DND-41 (cell line): ENCODE data around the gene CACUL1.
"Not testable (repeated sequence)": the region's sequence is repeated elsewhere in the genome, so short reads cannot be mapped to it uniquely, and the experiment has no call there.

Source experiments
- ATAC-seq: fragments of 200-7000 bp; cut with Tn5 transposase; 3 replicates; pipeline ENCODE4 v1.9.1; 2021; ENCODE audit warnings: low read depth; ENCODE audit not compliant: insufficient read depth
- DNase-seq: peaks from one replicate; pipeline ENCODE4 v3.0.0-alpha.2; 2020
- H2AFZ ChIP-seq: 2 replicates; pipeline ENCODE4 v1.6.0; 2012; ENCODE audit warnings: low read depth, low read length
- H3K27ac ChIP-seq: 2 replicates; pipeline ENCODE4 v1.5.1; 2012; ENCODE audit warnings: low read length, inconsistent platforms
- H3K27me3 ChIP-seq: fragments of 200-600 bp; sonication (generic); 2 replicates; pipeline ENCODE4 v1.6.0; 2012; ENCODE audit warnings: low read length, mild to moderate bottlenecking, inconsistent platforms; ENCODE audit not compliant: insufficient read depth, poor library complexity
- H3K36me3 ChIP-seq: 2 replicates; pipeline ENCODE4 v1.5.1; 2012; ENCODE audit warnings: low read length, inconsistent platforms; ENCODE audit not compliant: insufficient read depth
- H3K4me1 ChIP-seq: 2 replicates; pipeline ENCODE4 v1.5.1; 2012; ENCODE audit warnings: mild to moderate bottlenecking, low read length; ENCODE audit not compliant: insufficient read depth
- H3K4me2 ChIP-seq: 2 replicates; pipeline ENCODE4 v1.6.0; 2012; ENCODE audit warnings: mild to moderate bottlenecking, moderate library complexity, low read length, inconsistent platforms; ENCODE audit not compliant: insufficient read depth
- H3K4me3 ChIP-seq, 2 experiments: fragments of 200-600 bp in 1 of 2; shearing (Covaris generic) in 1 of 2; 2 replicates each; pipeline ENCODE4 v1.5.1; 2012 to 2016; ENCODE audit warnings: inconsistent platforms in 2 of 2, low read length in 2 of 2, mild to moderate bottlenecking in 2 of 2, low read depth in 1 of 2, moderate library complexity in 1 of 2
- H3K79me2 ChIP-seq: 2 replicates; pipeline ENCODE4 v1.6.0; 2012; ENCODE audit warnings: low read length, inconsistent platforms; ENCODE audit not compliant: insufficient read depth
- H3K9ac ChIP-seq: 2 replicates; pipeline ENCODE4 v1.6.0; 2012; ENCODE audit warnings: low read depth, mild to moderate bottlenecking, inconsistent platforms, low read length, moderate library complexity
- H3K9me3 ChIP-seq: 2 replicates; pipeline ENCODE4 v1.5.1; 2012; ENCODE audit warnings: low read length, moderate library complexity, mild to moderate bottlenecking, inconsistent platforms; ENCODE audit not compliant: insufficient read depth, severe bottlenecking
- H4K20me1 ChIP-seq: 2 replicates; pipeline ENCODE4 v1.6.0; 2012; ENCODE audit warnings: low read length; ENCODE audit not compliant: insufficient read depth
- CTCF ChIP-seq: IDR thresholded peaks from 2 replicates; pipeline ENCODE4 v1.5.1; 2012; ENCODE audit warnings: borderline replicate concordance, low read length, moderate library complexity, mild to moderate bottlenecking; ENCODE audit not compliant: poor library complexity, severe bottlenecking; ENCODE audit errors: extremely low read depth
- EZH2 ChIP-seq: IDR thresholded peaks from 3 replicates; pipeline ENCODE4 v1.6.1; 2012; ENCODE audit warnings: borderline replicate concordance, low read depth, mild to moderate bottlenecking, moderate library complexity, low read length, inconsistent platforms; ENCODE audit not compliant: severe bottlenecking

Gene CACUL1

GRCh38 chr10:118748041-118748440, 6.7 kb downstream of the CACUL1 start:
- Histone ChIP-seq H3K27ac (no peak overlapping the region), H2AFZ (no peak overlapping the region), H3K27me3 (no peaks in the 10 kb centered on the region), H3K9me3 (no peaks in the 10 kb centered on the region), H3K4me1 (peaks cover 13% of the 10 kb centered on the region), H3K79me2 (peaks cover 98% of the 10 kb centered on the region), H4K20me1 (peaks cover 73% of the 10 kb centered on the region), H3K36me3 (peaks cover 13% of the 10 kb centered on the region; the same call in 1 of the 2 replicates), H3K4me3 (no peak overlapping the region), H3K9ac (no peak overlapping the region), H3K4me2 (no peak overlapping the region)
- no peak for ATAC-seq
- no peak for TF ChIP-seq CTCF
- no peak for TF ChIP-seq EZH2
- no peak for DNase-seq

GRCh38 chr10:118746246-118746645, 8.5 kb downstream of the CACUL1 start:
- Histone ChIP-seq H3K27me3 (no peaks in the 10 kb centered on the region), H3K36me3 (peaks cover 13% of the 10 kb centered on the region; the same call in 1 of the 2 replicates), H3K9ac (no peak overlapping the region), H3K4me1 (no peaks in the 10 kb centered on the region; the same call in 1 of the 2 replicates), H3K9me3 (no peaks in the 10 kb centered on the region), H4K20me1 (peaks cover 77% of the 10 kb centered on the region), H3K4me2 (no peak overlapping the region), H3K4me3 (no peak overlapping the region), H3K79me2 (peaks cover 98% of the 10 kb centered on the region), H3K27ac (no peak overlapping the region), H2AFZ (no peak overlapping the region)
- no peak for DNase-seq
- TF ChIP-seq EZH2 (no peak), CTCF (no peak)
- no peak for ATAC-seq

- Histone ChIP-seq H3K27ac (no peak overlapping the region), H4K20me1 (peaks cover 71% of the 10 kb centered on the region), H3K79me2 (peaks cover 96% of the 10 kb centered on the region), H3K4me2 (no peak overlapping the region), H3K4me1 (no peaks in the 10 kb centered on the region; the same call in 1 of the 2 replicates), H3K9ac (no peak overlapping the region), H3K27me3 (no peaks in the 10 kb centered on the region), H2AFZ (no peak overlapping the region), H3K9me3 (no peaks in the 10 kb centered on the region), H3K36me3 (peaks cover 10% of the 10 kb centered on the region; the same call in 1 of the 2 replicates), H3K4me3 (no peak overlapping the region)
- no peak for ATAC-seq
- TF ChIP-seq CTCF (no peak), EZH2 (no peak)
- DNase-seq, result no peak
These were observed 9.7 kb downstream of the CACUL1 start for GRCh38 chr10:118745056-118745455.

GRCh38 chr10:118744346-118744918, 10.3 kb downstream of the CACUL1 start:
- H3K27ac ChIP-seq, H2AFZ ChIP-seq, ATAC-seq, H3K4me2 ChIP-seq, H3K4me1 ChIP-seq, DNase-seq, H3K27me3 ChIP-seq, H3K36me3 ChIP-seq, H3K9ac ChIP-seq, H3K9me3 ChIP-seq, H3K4me3 ChIP-seq: not testable (repeated sequence)
- H4K20me1 ChIP-seq, result peaks cover 72% of the 10 kb centered on the region
- peaks cover 97% of the 10 kb centered on the region for H3K79me2 ChIP-seq
